B cell (primary cell): ENCODE results near the gene PLAGL2. TPM values are rescaled to one million over a fixed set of nuclear protein-coding genes. Genes with fewer than 3 reads are reported as not detected.

Experiments
- ATAC-seq: fragments of 200-7000 bp; cut with Tn5 transposase; one replicate; pipeline ENCODE4 v1.10.0; 2021; ENCODE audit warnings: low read depth, mild to moderate bottlenecking, moderate number of reproducible peaks, moderate library complexity
- CTCF ChIA-PET: fragments of 350-600 bp; sonication (Branson Sonifier 250); formaldehyde crosslinking; loops from one replicate; lab custom pipeline; 2021; ENCODE audit warnings: antibody characterized with exemption, inconsistent platforms; lab: Charles Lee
- POLR2A ChIA-PET: fragments of 350-600 bp; sonication (Branson Sonifier 250); formaldehyde crosslinking; loops from one replicate; lab custom pipeline; 2021; ENCODE audit warnings: antibody characterized with exemption; lab: Charles Lee
- DNase-seq: peaks from one replicate; pipeline ENCODE4 v3.0.0; 2013
- H2AFZ ChIP-seq: 2 replicates; pipeline ENCODE4 v1.6.1; 2012; ENCODE audit warnings: mild to moderate bottlenecking, low read depth, low read length; ENCODE audit not compliant: insufficient read depth, poor library complexity, severe bottlenecking
- H3K27ac ChIP-seq, 2 donors: 1 replicate in 1 of 2; 2 replicates in 1 of 2; pipeline ENCODE4 v1.5.1; 2012 to 2013; ENCODE audit warnings: low read length in 2 of 2, mild to moderate bottlenecking in 2 of 2, moderate library complexity in 1 of 2
- H3K27me3 ChIP-seq, 4 experiments: fragments of 200-600 bp in 1 of 4; sonication (generic) in 1 of 4; replicated peaks in 1 of 4; 1 replicate in 2 of 4; 2 replicates in 2 of 4; pipeline versions ENCODE4 v1.6.1 to v1.7.0; 2013 to 2016; ENCODE audit warnings: low read length in 3 of 4, mild to moderate bottlenecking in 2 of 4, mixed read lengths in 1 of 4, moderate library complexity in 1 of 4; ENCODE audit not compliant: insufficient read depth in 4 of 4, control insufficient read depth in 3 of 4; ENCODE audit errors: control extremely low read depth in 1 of 4
- H3K36me3 ChIP-seq, 2 experiments: replicated peaks in 1 of 2; 1 replicate in 1 of 2; 2 replicates in 1 of 2; pipeline versions ENCODE4 v1.6.1 to v1.7.1; 2013; ENCODE audit warnings: low read length in 1 of 2; ENCODE audit not compliant: insufficient read depth in 2 of 2, control insufficient read depth in 1 of 2; ENCODE audit errors: control extremely low read depth in 1 of 2, extremely low read depth in 1 of 2
- H3K4me1 ChIP-seq, 2 donors: fragments of 200-600 bp in 1 of 2; sonication (generic) in 1 of 2; 1 replicate in 1 of 2; 2 replicates in 1 of 2; pipeline versions ENCODE4 v1.5.1 to v1.6.1; 2013 to 2017; ENCODE audit warnings: low read length in 2 of 2; ENCODE audit not compliant: control insufficient read depth in 2 of 2, insufficient read depth in 2 of 2
- H3K4me2 ChIP-seq: replicated peaks from 2 replicates; pipeline ENCODE3; 2012; ENCODE audit warnings: mild to moderate bottlenecking, low read depth, low read length; ENCODE audit not compliant: poor library complexity, severe bottlenecking
- H3K4me3 ChIP-seq, 5 experiments: fragments of 200-600 bp in 1 of 5; sonication (generic) in 1 of 5; 1 replicate in 3 of 5; 2 replicates in 2 of 5; pipeline versions ENCODE4 v1.5.1 to v1.7.0; 2011 to 2016; ENCODE audit warnings: low read length in 4 of 5, mild to moderate bottlenecking in 4 of 5, low read depth in 2 of 5, control low read depth in 1 of 5, moderate library complexity in 1 of 5; ENCODE audit not compliant: insufficient read depth in 1 of 5; ENCODE audit errors: control extremely low read depth in 1 of 5, extremely low read depth in 1 of 5
- H3K79me2 ChIP-seq: fragments of 200-600 bp; sonication (generic); one replicate; pipeline ENCODE4 v1.6.0; 2016; ENCODE audit warnings: low read length; ENCODE audit not compliant: control insufficient read depth, insufficient read depth
- H3K9ac ChIP-seq: fragments of 200-600 bp; sonication (generic); 2 replicates; pipeline ENCODE4 v1.6.1; 2017; ENCODE audit warnings: mild to moderate bottlenecking, low read length, moderate library complexity
- H3K9me3 ChIP-seq, 3 donors: one replicate each; pipeline versions ENCODE4 v1.6.1 to v1.7.1; 2013; ENCODE audit warnings: low read length in 2 of 3; ENCODE audit not compliant: control insufficient read depth in 2 of 3, insufficient read depth in 1 of 3; ENCODE audit errors: control extremely low read depth in 1 of 3
- H4K20me1 ChIP-seq: 2 replicates; pipeline ENCODE4 v1.6.0; 2012; ENCODE audit warnings: mild to moderate bottlenecking, low read length; ENCODE audit not compliant: insufficient read depth, control insufficient read depth, poor library complexity, severe bottlenecking
- H3K27ac Mint-ChIP-seq: one replicate; pipeline ENCODE4 v1.8.0; 2021; ENCODE audit warnings: mixed read lengths
- H3K27me3 Mint-ChIP-seq: one replicate; pipeline ENCODE4 v1.8.0; 2021; ENCODE audit warnings: mixed read lengths
- H3K4me1 Mint-ChIP-seq: one replicate; pipeline ENCODE4 v1.8.0; 2021; ENCODE audit warnings: mixed read lengths
- H3K4me3 Mint-ChIP-seq: one replicate; pipeline ENCODE4 v1.8.0; 2021; ENCODE audit warnings: mixed read lengths
- H3K9me3 Mint-ChIP-seq: one replicate; pipeline ENCODE4 v1.8.0; 2022; ENCODE audit warnings: mixed read lengths; ENCODE audit not compliant: insufficient read depth
- EZH2 ChIP-seq: IDR thresholded peaks from 2 replicates; pipeline ENCODE4 v1.6.1; 2012; ENCODE audit warnings: borderline replicate concordance, low read depth, mild to moderate bottlenecking, moderate library complexity, low read length; ENCODE audit not compliant: insufficient read depth, poor library complexity, severe bottlenecking
- WGBS: methylation state at CpG from one replicate; pipeline ENCODE4 v1.1.5; 2013; ENCODE audit warnings: missing lambda C conversion rate; ENCODE audit not compliant: insufficient coverage; 5-methylcytosine and 5-hydroxymethylcytosine counted together
- intact Hi-C: fragments of 100-400 bp; cut with micrococcal nuclease; formaldehyde crosslinking; loops from one replicate; pipeline ENCODE4 v1.10.0; 2022
- polyA plus RNA-seq: library from polyadenylated mRNA; depleted of rRNA; stranded (reverse); fragments of >200 nt; gene quantifications from 2 replicates; pipeline ENCODE4 v1.2.3, GENCODE V29; 2012
- total RNA-seq, 2 donors: library from RNA; stranded (reverse); fragments of 120-200 nt in 1 of 2; gene quantifications; 1 replicate in 1 of 2; 2 replicates in 1 of 2; pipeline versions ENCODE4 v1.2.3 to v1.2.4, GENCODE V29; 2013 to 2022
- TF ChIP-seq, protein P1 (sequence below): fragments of 200-600 bp; IDR thresholded peaks from one replicate; pipeline ENCODE4 v1.8.0; 2022; ENCODE audit warnings: antibody characterized with exemption, mild to moderate bottlenecking

PLAGL2 gene
- total and polyA plus RNA-seq, 2 donors (not counting 1 experiment from before 2014, with no cell fraction given) = 4.4 to 18.4 TPM

GRCh38 chr20:32153771-32154170, 53.8 kb downstream of the PLAGL2 start:
- no peaks in the 10 kb centered on the region for H3K9me3 ChIP-seq
- ChIA-PET POLR2A (no interaction called here), CTCF (no interaction called here)
- Mint-ChIP-seq H3K27ac (no peak overlapping the region), H3K4me1 (peaks cover 2% of the 10 kb centered on the region), H3K9me3 (no peaks in the 10 kb centered on the region), H3K4me3 (no peak overlapping the region), H3K27me3 (no peaks in the 10 kb centered on the region)
- 100% methylated on average over 3 of the region's 5 CpGs for WGBS
- intact Hi-C loops = no loop called here
- no peak overlapping the region for H3K27ac ChIP-seq
- no peak overlapping the region for H3K4me3 ChIP-seq
- no peaks in the 10 kb centered on the region for H3K27me3 ChIP-seq
- ATAC-seq = no peak
- H3K79me2 ChIP-seq = no peaks in the 10 kb centered on the region
- no peak for TF ChIP-seq EZH2
- no peak overlapping the region for H3K9ac ChIP-seq
- H3K4me2 ChIP-seq = no peak overlapping the region
- no peak overlapping the region for H2AFZ ChIP-seq
- H3K4me1 ChIP-seq = no peaks in the 10 kb centered on the region
- DNase-seq = no peak
- peaks cover 6 to 61% of the 10 kb centered on the region in 2 experiments for H3K36me3 ChIP-seq
- no peaks in the 10 kb centered on the region for H4K20me1 ChIP-seq

- H3K27ac ChIP-seq = no peak overlapping the region
- H3K9me3 ChIP-seq = no peaks in the 10 kb centered on the region
- Mint-ChIP-seq H3K4me1 (peaks cover 2% of the 10 kb centered on the region), H3K9me3 (no peaks in the 10 kb centered on the region), H3K27me3 (no peaks in the 10 kb centered on the region), H3K4me3 (no peak overlapping the region), H3K27ac (no peak overlapping the region)
- H2AFZ ChIP-seq = no peak overlapping the region
- H4K20me1 ChIP-seq = no peaks in the 10 kb centered on the region
- ChIA-PET POLR2A (no interaction called here), CTCF (no interaction called here)
- H3K36me3 ChIP-seq = peaks cover 6 to 58% of the 10 kb centered on the region in 2 experiments
- WGBS = 100% methylated on average over 3 of the region's 4 CpGs
- DNase-seq = no peak
- H3K4me2 ChIP-seq = no peak overlapping the region
- ATAC-seq = no peak
- H3K79me2 ChIP-seq = no peaks in the 10 kb centered on the region
- no peak overlapping the region for H3K4me3 ChIP-seq
- TF ChIP-seq EZH2 = no peak
- TF ChIP-seq, protein P1, sequence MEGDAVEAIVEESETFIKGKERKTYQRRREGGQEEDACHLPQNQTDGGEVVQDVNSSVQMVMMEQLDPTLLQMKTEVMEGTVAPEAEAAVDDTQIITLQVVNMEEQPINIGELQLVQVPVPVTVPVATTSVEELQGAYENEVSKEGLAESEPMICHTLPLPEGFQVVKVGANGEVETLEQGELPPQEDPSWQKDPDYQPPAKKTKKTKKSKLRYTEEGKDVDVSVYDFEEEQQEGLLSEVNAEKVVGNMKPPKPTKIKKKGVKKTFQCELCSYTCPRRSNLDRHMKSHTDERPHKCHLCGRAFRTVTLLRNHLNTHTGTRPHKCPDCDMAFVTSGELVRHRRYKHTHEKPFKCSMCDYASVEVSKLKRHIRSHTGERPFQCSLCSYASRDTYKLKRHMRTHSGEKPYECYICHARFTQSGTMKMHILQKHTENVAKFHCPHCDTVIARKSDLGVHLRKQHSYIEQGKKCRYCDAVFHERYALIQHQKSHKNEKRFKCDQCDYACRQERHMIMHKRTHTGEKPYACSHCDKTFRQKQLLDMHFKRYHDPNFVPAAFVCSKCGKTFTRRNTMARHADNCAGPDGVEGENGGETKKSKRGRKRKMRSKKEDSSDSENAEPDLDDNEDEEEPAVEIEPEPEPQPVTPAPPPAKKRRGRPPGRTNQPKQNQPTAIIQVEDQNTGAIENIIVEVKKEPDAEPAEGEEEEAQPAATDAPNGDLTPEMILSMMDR = no peak
- H3K4me1 ChIP-seq = no peaks in the 10 kb centered on the region
- no peak overlapping the region for H3K9ac ChIP-seq
- intact Hi-C loops = no loop called here
- no peaks in the 10 kb centered on the region for H3K27me3 ChIP-seq
These were observed 54.3 kb downstream of the PLAGL2 start for GRCh38 chr20:32153156-32153665.
